NT2/D1 (cell line): ENCODE measurements around the gene HTR6.
A peak's percentile ranks its signal among the peaks of the same experiment; 100 is the strongest.

Source experiments
- DNase-seq: peaks from one replicate; pipeline ENCODE4 v3.0.0-alpha.2; 2011; ENCODE audit warnings: low read depth, low spot score
- H3K27me3 ChIP-seq: 2 replicates; pipeline ENCODE4 v1.6.0; 2011; ENCODE audit warnings: mild to moderate bottlenecking; ENCODE audit not compliant: insufficient read length, insufficient read depth
- H3K36me3 ChIP-seq: 2 replicates; pipeline ENCODE4 v1.6.1; 2011; ENCODE audit warnings: mild to moderate bottlenecking, low read length, mixed read lengths; ENCODE audit not compliant: insufficient read depth, insufficient read length
- H3K4me1 ChIP-seq: 2 replicates; pipeline ENCODE4 v1.5.1; 2011; ENCODE audit not compliant: insufficient read depth, insufficient read length
- H3K4me3 ChIP-seq: 2 replicates; pipeline ENCODE4 v1.5.1; 2011; ENCODE audit warnings: low read depth; ENCODE audit not compliant: insufficient read length
- H3K9ac ChIP-seq: 2 replicates; pipeline ENCODE4 v1.6.0; 2011; ENCODE audit warnings: low read depth; ENCODE audit not compliant: insufficient read length
- H3K9me3 ChIP-seq: 2 replicates; pipeline ENCODE4 v1.5.1; 2011; ENCODE audit warnings: mild to moderate bottlenecking, low read length; ENCODE audit not compliant: insufficient read depth
- SUZ12 ChIP-seq: IDR thresholded peaks from 2 replicates; pipeline ENCODE4 v1.6.1; 2011; ENCODE audit not compliant: insufficient read length, insufficient read depth; ENCODE audit errors: extremely low read depth
- YY1 ChIP-seq: IDR thresholded peaks from 2 replicates; pipeline ENCODE4 v1.6.1; 2011; ENCODE audit not compliant: insufficient read length, insufficient read depth
- ZNF274 ChIP-seq: IDR thresholded peaks from 2 replicates; pipeline ENCODE4 v1.6.1; 2011; ENCODE audit warnings: mild to moderate bottlenecking, low read depth, low read length

HTR6 gene

DNA sequence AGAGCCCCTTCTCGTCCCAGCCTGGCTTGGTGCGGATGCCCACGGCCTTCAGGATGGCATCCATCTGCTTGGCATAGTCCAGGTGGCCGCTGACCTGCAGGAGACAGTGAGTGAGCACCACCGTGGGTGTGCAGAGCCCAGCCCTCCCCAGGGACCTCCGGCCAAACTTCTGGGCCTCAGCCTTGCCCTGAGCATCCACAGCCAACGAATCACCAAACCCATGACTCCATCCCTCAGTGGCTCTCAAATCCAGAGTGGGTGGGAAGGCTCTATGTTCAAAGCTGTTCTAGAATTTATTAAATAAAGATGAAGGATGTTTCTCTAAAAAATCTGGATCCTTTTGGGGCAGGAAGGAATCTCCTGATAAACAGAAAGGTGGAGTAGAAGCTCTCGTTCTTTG lies 18.7 kb downstream of the HTR6 start:
- TF ChIP-seq ZNF274 (no peak), YY1 (no peak), SUZ12 (no peak)
- H3K27me3 ChIP-seq = peaks cover 19% of the 10 kb centered on the region
- DNase-seq = no peak
- H3K4me3 ChIP-seq = no peak overlapping the region
- no peaks in the 10 kb centered on the region for H3K36me3 ChIP-seq
- H3K4me1 ChIP-seq = peaks cover 6% of the 10 kb centered on the region
- H3K9ac ChIP-seq = no peak overlapping the region
- no peaks in the 10 kb centered on the region for H3K9me3 ChIP-seq

DNA sequence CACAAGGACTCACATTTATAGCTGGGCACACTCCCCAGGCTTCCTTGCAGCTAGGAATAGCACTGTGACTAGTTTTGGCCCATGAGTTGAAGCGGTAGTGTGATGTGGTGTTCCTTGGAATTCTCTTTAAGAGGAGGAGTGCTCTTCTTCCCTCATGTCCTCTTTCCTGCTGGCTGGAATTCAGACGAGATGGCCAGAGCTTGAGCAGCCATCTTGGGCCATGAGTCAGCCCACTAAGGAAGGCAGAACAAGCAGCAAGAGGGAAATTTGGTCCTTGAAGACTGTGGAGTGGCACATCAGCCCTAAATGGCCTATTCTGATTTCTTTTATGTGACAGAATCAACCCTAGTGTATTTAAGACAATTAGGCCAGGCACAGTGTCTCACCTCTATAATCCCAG lies 20.0 kb downstream of the HTR6 start:
- H3K9ac ChIP-seq = no peak overlapping the region
- no peaks in the 10 kb centered on the region for H3K36me3 ChIP-seq
- H3K4me1 ChIP-seq = peaks cover 8% of the 10 kb centered on the region
- H3K4me3 ChIP-seq = no peak overlapping the region
- TF ChIP-seq YY1 = no peak
- no peak for TF ChIP-seq SUZ12
- TF ChIP-seq ZNF274 = no peak
- H3K27me3 ChIP-seq = peaks cover 30% of the 10 kb centered on the region
- peaks cover 3% of the 10 kb centered on the region; the same call in 1 of the 2 replicates for H3K9me3 ChIP-seq
- DNase-seq = no peak

DNA sequence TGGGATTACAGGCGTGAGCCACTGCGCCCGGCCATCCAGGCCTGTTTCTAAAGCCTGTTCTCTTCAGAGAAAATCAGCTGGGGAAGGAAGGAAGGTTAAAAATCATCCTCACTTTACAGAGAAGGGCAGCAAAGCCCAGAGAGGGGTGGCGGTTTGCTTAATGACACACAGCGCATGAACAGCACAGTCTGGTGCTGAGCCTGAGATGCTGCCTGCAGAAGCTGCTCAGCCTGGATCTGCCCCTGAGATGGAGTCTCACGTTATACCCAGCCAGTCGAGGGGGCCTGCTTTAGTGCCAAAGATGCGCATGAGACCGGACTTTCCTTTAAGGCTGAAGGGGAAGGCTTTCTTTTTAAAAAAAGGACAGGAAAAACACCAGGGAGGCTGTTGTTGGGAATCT lies 21.3 kb downstream of the HTR6 start:
- H3K9ac ChIP-seq = no peak overlapping the region
- peaks cover 8% of the 10 kb centered on the region for H3K4me1 ChIP-seq
- no peaks in the 10 kb centered on the region for H3K36me3 ChIP-seq
- no peak overlapping the region for H3K4me3 ChIP-seq
- no peak for DNase-seq
- H3K9me3 ChIP-seq = peaks cover 5% of the 10 kb centered on the region; the same call in 1 of the 2 replicates
- H3K27me3 ChIP-seq = peaks cover 40% of the 10 kb centered on the region
- TF ChIP-seq SUZ12 (no peak), YY1 (no peak), ZNF274 (no peak)

DNA sequence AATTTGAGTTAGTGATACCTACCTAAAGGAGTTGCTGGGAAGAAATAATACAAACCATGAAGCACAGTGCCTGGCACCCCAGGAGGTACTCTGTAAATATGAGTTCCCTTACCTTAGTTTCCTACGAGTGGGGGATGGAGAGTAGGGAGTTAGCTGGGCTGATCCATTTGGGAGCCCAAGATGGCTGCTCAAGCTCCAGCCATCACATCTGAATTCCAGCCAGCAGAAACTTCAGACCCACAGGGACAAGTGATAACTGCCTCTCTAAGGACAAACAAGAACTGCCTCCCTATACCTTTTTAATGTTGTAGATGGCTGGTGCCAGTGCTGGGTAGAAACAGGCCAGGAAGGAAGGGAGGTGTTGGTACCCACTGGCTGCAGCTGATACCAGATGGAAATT lies 22.7 kb downstream of the HTR6 start:
- Histone ChIP-seq H3K36me3 (no peaks in the 10 kb centered on the region), H3K4me1 (peaks cover 8% of the 10 kb centered on the region), H3K4me3 (no peak overlapping the region), H3K9ac (no peak overlapping the region), H3K27me3 (peaks cover 40% of the 10 kb centered on the region), H3K9me3 (peaks cover 5% of the 10 kb centered on the region; the same call in 1 of the 2 replicates)
- TF ChIP-seq SUZ12 (no peak), YY1 (no peak), ZNF274 (no peak)
- no peak for DNase-seq

DNA sequence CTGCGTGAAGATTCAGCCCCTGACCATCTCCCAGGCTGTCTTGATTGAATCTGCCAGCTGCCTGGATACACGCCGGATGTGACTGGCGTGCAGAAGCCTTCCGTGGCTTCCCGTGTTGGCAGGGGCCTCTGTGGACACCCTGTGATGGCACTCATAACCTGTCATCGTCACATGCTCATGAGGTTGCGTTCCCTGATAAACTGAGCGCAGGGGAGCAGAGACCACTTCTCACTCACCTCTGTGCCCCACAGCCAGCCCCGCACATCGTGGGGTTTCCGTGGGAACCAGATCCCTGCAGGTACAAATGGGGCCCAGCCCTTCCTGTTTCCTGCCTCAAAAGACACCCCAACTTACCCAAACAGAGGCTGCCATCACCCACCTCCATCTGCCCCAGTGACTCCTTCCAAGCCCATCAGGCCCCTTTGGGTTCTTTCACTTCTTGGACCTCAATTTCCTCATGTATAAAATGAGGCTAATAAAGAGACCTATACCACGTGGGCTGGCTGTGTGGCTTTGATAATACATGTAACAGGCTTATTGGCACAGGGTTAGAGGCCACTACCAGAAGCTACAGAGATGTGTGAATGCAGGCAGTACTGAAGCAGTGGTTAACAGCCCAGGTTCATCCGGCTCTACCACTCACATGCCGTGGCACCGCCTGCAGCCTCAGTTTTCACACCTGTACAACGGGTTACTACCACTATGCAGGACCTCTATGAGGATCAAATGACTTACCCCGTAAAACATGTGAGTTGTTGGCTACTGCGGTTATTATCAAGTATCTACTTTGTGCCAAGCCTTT lies 23.6 kb downstream of the HTR6 start:
- no peak for DNase-seq
- peaks cover 5% of the 10 kb centered on the region; the same call in 1 of the 2 replicates for H3K9me3 ChIP-seq
- no peak for TF ChIP-seq ZNF274
- TF ChIP-seq YY1 = no peak
- TF ChIP-seq SUZ12 = no peak

DNA sequence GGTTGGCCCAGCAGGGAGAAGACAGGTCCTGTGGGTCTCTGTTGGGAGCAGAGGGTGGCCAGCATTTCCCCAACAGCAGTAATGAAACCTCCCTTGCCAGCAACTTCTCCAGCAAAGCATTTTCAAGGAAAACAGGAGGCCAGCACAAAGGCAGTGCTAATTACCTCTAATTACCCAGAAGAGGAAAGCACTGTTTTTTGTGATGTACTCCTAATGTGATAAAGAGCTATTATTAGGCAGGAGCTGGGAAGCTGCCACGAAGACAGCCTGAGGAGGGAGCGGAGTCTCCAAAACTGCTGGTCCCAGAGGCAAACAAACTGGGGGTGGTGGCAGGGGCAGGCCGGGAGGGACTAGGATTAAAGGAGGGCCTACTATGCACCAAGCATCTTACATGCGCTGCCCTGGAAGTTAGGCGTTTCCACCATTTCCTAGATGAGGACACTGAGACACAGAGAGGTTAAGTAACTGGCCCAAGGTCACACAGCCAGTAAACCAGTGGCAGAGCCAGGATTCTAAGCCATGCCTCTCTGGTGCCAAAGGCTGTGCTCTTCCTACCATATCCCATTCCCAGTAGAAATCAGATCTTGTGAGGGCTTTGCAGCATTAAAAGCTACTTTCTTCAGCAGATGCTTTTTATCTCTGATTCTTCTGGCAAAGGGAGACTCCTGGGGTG lies 24.5 kb downstream of the HTR6 start:
- Histone ChIP-seq H3K4me3 (no peak overlapping the region), H3K4me1 (peaks cover 5% of the 10 kb centered on the region), H3K27me3 (peaks cover 40% of the 10 kb centered on the region), H3K9ac (no peak overlapping the region), H3K9me3 (peaks cover 5% of the 10 kb centered on the region; the same call in 1 of the 2 replicates), H3K36me3 (no peaks in the 10 kb centered on the region)
- DNase-seq = peak; percentile 43
- TF ChIP-seq YY1 = no peak
- no peak for TF ChIP-seq SUZ12
- TF ChIP-seq ZNF274 = no peak

More for the DNA sequence above, 23.6 kb downstream of the HTR6 start:
- Histone ChIP-seq H3K9ac (no peak overlapping the region), H3K4me3 (no peak overlapping the region), H3K4me1 (peaks cover 5% of the 10 kb centered on the region), H3K27me3 (peaks cover 40% of the 10 kb centered on the region), H3K36me3 (no peaks in the 10 kb centered on the region)

DNA sequence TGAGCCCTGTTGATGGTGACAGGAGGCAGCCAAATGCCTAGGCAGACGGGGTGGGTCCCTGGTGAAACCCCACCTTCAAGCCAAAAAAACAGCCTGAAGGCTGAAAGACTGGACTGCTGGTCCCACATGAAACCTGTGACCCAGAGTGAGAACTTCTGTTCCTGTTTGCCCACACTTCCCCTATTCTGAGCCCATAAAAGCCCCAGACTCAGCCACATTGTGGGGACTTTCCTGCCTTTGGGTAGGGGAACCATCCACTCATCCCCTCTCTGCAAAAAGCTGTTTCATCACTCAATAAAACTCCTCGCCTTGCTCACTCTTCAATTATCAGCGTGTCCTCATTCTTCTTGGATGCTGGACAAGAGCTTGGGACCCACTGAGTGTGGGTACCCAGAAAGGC lies 25.2 kb downstream of the HTR6 start:
- Histone ChIP-seq H3K9ac (no peak overlapping the region), H3K36me3 (no peaks in the 10 kb centered on the region)
- no peak for DNase-seq

More for the DNA sequence above, 25.2 kb downstream of the HTR6 start:
- H3K9me3 ChIP-seq = peaks cover 5% of the 10 kb centered on the region; the same call in 1 of the 2 replicates
- TF ChIP-seq YY1 (no peak), SUZ12 (no peak), ZNF274 (no peak)
- peaks cover 41% of the 10 kb centered on the region for H3K27me3 ChIP-seq
- no peak overlapping the region for H3K4me3 ChIP-seq
- H3K4me1 ChIP-seq = peaks cover 5% of the 10 kb centered on the region
